ENCODE results near the gene CTIF. TPM values are rescaled to one million over a fixed set of nuclear protein-coding genes. Genes with fewer than 3 reads are reported as not detected.

CTIF gene
- total RNA-seq, 1 donor from 2014 or later = 14.0 TPM

DNA sequence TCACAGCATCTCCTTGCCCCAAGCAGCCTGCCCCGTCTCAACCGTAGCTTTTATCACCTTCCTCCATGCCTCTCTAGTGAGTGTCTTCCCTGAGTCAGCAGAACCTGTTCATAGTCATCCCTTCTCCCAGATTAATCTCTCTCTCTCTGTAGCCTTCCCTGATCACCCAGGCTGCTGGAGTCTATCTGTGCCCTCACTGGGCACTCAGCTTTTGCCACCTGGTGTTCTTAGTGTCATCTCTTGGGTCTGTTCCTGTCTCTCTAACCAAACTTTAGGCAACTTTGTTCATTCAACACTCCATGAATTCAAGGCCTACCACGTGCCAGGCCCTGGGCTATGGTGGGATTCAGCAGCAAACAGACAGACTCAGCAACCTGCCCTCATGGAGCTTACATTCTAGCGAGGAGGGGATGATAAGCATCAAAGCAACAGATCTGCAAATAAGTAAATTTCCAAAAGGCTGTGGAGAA is 252.8 kb downstream of the CTIF start:
- ATAC-seq = peak; percentile 28

DNA sequence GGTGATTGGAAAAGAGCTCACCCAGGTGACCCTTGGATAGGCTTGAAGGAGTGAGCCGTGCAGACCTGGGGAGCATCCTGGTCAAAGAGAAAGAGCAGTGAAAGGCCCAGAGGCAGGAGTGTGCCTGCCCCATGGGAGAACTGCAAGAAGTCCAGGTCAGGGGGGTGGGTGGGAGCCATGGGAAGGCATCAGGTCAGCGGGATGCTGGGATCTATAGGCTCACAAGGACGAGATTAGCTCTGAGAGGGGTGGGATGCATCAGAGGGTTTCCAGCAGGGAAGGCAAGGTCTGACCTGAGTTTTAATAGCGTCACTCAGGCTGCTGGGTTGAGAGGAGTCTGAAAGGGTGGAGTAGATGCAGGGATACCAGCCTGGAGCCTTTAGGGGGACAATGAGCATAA is 253.3 kb downstream of the CTIF start:
- no peak for ATAC-seq

DNA sequence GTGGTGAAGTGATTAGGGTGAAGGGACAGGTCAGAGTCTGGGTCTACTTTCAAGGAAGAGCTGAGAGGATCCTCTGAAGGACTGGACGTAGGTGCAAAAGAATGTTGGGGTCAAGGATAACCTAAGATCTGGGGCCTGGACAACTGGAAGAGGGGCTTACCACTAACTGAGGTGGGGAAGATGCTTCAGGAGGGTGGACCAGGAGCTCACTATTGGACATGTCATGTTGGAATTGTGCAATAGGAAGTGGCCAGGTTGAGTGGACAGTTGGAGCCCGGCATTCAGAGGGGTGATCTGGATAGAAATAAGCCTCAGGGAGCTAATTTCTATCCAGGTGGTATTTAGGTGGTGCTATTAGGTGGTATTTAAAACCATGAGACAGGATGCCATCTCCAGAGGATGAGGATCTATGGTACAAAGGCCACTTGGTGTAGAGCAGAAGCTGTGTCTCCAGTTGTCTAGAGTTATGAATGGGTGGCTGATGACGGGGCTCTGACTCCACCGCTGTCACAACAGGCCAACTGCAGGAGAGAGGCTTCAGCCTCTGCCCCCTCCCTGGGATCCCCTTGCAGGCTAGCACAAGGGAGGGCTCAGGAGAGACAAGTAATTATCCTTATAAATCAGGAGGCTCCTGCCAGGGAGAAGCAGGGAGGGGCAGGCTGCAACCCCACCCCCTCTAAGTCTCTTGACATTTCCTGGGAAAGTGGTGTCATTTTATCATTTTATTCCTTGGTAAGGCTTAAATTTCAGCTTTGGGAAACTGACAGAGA is 254.0 kb downstream of the CTIF start:
- ATAC-seq = no peak

DNA sequence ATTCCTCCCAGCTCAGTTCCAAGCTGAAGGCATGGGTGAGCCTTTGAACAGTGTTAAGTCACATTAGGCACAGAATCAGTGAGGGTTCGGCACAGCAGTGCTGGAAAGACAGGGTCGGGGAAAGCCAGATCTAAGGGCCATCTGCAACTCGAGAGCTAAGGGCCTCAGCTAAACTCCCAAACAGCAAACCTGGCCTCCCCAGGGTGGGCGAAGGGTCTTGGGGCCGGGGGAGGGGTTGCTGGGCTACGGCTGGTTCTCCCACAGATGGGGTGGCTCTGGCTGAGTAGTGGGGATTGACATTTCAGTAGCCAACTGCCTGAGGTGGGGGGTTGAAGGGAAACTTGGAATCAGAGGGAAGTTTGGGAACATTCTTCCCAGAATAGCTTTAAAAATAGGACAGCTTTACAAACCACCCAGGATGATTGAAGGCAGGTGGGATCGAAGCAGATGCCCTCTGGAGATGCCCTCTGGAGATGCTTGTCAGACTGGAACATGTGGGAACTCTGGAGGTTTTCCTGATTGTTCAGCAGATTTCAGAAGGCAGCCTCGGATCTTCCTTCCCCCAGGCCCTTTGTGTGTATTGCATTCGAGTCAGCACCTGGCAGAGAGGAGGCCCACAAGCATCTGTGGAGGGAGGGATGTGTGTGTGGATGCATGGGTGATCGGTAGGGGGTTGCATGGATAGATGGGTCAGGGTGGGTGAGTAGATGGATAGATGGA is 255.6 kb downstream of the CTIF start:
- no peak for ATAC-seq

DNA sequence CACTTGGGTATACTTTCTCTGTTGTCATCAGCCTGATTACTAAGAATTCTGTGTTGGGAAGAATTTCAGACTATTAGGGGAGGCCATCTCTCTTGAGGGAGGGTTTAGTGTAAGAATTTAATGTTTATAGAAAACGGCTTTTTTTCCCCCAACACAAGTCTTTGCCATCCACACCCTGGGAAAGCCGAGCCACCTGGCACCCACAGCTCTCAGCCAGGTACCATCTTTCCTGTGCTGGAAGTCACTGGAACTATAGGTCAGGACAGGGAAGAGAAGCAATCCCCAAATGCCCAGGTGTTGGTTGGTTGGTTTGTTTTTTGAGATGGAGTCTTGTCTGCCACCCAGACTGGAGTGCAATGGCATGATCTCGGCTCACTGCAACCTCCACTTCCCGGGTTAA is 256.9 kb downstream of the CTIF start:
- ATAC-seq = no peak

DNA sequence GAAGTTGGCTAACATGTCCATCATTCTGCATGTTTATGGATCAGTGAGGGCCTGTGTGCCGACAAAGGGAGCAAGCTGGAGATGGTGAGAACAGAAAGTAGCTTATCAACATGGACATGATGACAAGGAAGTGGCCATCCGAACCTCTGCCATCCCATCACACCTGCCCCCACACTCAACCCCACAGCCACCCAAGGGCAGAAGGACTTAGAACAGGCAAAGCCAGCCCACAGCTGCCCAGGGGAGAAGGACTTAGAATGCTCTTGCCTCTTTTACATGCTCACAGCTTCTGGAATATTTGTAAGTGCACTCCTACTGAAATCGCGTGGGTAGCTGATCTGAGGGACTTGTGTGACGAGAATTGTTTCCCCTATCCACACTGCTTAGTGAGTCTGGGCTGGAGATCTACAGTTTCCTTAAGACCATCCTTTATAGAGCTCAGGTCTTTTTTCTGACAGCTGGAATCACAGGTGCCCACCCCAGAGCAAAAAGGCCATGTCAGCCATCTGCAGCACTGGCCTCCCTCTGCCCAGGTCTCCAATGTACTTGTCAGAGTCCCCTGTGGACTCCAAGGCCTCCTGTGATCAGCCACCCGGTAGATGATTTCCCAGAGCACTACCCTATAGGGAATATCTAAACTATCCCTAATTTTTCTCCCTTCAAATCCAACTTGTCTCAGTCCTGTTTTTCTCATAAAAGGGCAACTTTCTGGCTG is 257.8 kb downstream of the CTIF start:
- no peak for ATAC-seq

DNA sequence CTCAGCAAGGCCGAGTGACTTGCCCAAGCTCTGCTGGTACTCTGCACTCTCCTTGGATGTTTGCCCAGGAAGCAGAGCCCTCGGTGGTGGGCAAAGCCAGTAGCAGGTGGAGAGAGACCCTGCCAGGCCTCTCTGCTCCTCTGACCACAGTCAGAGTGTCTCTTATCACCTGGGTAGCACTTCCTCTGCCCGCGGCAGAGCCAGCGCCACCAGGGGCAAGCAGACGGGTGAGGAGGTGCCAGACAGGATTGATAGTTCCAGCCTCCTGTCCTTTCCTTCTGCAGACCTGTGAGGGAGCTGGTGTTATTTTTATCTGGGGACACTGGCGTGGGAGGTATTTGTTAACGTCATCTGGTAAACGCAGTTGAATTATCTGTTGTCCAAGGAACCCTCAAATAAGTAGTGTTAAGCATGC is 259.0 kb downstream of the CTIF start:
- no peak for ATAC-seq

DNA sequence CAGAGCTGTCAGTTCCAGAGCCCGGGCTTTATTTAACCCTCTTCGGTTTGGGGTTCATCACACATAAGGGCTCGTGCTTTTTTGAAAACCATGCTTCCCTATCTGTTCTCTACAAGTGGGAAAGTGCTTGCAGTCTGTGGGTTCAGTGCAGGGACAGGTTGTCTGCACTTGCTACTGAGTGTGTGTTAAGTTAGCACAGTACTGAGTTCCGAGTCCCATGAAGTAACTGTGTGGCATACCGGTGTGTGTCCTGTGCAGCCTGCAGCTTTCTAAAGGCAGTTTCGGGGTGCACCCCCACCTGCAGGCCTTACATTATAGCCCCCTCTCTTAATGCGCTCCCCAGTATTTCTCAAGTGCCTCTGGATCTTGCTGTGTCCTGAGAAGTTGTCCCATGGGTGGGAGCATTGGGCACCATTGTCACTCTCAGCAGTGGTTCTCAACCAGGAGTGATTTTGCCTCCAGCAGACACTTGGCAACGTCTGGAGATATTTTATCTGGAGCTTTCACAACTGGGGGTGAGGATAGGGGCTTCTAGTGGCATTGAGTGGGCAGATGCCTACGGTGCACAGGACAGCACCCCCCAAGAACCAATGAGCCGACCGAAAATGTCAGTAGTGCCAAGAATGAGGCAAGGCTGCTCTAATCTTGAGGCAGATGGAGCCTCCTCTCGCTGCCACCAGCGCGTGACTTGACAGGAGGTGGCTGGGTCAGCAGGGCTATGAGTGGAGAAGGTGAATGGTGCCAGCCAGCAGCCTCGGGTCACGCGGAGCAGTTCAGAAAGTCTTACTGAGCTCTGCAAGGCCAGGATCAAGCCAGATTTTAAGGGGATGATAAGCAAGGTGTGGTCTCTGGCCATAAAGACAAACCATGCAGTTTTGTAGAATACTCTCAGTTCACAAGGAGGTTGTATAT is 259.8 kb downstream of the CTIF start:
- ATAC-seq = no peak

DNA sequence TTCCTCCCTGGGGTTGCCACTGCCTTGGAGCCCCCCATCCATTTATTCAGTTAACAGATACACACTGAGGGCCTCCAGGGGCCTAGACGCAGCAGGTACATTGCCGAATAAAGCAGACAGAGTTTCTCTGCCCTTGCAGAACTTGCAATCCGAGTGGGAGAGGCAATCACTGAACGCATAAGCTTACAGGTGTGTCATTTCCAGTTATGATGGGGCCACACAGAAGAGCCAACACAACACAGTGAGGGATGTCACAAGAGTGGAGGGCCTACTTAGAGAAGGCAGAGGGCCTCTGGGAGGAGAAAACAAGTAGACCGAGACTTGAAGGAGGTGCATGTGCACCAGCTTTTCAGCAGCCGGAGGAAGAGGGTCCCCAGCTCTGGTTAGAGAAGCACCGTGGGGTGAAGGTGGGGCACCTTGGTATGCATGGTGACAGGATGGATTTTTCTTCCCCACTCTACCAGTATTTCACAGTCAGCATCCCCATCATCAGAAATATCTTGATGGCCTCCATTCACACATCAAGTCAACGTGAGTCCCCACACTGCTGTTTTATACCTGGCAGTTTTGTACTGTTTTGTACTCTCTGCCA is 261.0 kb downstream of the CTIF start:
- ATAC-seq = no peak

DNA sequence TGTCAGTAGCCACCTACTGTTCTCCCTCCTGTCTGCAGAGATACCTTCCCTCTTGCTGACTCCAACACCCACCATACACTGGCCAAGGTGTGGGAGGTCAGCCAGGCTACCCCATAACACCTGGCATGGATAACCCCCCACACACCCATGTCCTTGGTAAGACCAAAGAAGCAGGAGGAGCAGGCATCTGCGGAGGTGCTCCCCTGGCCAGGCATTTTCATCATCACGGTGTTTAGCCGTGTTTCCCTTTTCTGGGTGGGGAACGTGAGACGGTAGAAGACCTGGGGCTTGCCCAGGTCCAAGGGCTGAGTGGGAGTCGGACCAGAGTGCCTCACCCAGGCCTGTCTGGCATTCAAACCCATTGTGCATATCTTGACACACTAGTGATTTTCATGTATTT is 261.6 kb downstream of the CTIF start:
- no peak for ATAC-seq

DNA sequence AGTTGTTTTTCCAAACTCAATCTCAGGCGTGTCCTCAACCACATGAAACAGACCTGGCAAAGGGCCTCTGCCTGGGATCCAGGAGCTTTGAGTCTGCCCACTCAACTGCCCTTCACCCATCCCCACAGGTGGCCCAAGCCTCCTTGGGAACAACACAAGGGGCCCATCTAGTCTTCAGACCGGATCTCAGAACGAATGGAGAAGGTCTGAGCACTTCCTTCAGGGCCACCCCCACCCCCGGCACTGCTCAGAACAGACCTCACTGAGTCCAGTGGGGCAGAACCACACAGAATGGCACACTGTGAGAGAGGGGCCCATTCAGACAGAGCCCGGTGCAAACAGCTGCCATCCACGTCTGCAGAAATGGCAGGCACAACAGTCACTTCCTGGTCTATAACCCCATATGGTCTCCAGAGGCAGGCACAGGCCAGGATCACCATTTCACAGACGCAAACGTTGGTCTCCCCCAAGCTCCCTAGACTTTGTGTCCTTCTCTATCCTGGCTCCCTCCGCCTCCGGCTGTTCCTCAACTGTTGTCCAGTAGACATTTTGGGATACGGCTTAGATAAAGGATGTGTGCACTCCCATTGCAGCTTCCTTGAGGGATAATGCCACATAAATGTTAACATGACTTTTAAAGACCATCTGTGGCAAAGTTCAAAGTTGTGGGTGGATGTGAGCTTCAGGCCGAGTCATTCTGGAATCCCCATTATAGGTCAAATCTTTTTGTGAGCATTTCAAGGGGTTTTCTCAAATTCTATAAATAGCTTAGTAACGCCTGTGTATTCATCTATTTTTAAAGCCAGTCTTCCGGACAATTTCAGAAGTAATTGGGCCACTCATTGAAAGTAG is 262.3 kb downstream of the CTIF start:
- ATAC-seq = no peak

DNA sequence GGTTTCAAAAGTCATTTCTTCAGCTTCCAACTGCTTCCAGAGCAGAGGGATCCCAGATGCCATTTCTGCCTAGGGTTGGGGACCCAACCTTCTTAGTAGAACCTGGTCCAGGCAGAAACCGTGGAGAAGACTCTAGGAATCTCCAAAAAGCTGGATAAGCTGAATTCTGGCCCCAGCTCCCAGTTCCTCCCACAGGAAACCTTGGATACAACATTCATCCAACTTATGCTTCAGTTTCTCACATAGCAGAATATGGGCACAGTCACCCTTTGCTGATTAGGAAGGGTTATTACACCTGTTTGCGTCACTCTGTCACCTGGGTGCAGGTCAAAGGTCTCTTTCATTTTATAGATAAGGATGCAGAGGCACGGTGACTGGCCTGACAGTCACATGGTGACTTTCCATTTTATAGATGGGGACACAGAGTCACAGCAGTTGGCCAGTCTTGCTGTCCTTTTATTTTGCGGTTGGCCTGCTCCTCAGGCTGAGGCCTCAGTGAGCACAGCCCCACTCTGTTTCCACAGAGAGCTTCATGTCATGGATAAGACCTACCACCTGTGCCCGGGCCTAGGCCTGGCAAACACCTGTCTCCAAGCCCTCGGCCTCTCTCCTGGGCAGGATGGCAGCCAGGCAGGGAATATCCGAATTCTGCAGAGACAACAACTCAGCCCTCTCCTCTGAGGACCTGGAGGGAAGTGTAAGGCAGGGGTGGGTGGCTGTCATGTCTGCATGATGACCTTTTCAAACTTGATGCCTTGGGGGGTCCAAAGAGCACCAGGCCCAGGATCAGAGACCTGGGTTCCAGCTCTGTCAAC is 263.1 kb downstream of the CTIF start:
- ATAC-seq = no peak

DNA sequence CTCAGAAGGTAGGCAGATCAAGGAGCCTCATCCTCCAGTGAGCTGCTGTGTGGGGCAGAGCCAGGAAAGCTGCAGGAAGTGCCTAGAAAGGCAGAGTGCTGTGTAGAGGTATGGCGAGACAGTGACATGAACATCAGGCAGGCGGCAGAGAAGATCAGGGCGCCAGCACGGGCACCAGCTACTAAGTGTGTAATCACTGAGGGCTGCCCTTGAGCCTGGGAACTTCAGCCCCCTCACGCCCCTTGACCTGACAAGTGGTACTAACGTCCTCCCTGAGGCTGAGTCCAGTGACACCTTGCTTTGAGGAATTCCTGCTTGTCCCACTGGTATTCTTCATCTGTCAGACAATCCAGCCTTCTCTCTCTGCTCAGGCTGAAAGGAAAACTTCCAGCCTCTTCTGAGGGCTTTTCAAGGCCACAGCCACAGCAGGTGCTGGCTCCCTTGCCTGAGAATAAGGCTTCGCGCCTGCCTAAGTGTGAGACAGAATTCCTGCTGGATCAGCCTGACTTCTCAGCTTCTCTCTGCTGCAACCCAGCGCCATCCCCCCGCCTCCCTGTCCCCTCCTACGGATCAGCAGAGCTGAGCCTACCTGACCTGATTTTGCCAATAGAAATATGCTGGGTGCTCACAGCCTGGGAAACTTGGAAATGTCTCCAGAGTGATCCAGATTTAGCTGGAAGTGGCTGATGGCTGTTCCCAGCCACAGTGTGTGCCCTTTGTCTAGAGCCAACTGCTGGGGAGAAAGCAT is 263.9 kb downstream of the CTIF start:
- ATAC-seq = no peak

DNA sequence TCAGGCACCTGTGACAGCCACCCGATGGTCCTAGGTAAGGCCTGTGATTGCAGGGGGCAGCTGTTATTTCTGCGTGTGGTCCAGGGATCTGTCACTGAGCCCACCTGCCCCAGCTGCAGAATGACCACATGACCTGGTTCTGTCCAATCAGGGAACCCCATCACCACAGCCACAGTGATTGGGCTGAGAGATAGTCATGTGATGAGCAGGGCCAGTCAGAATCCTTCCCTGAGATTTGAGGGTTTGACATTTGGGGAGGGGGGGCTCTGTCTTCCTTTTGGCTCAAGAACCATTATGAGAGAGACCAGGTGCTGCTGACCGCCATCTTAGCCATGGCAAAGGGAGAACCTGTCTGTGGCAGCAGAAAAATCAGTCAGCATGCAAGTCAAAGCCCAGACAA is 264.7 kb downstream of the CTIF start:
- ATAC-seq = no peak

DNA sequence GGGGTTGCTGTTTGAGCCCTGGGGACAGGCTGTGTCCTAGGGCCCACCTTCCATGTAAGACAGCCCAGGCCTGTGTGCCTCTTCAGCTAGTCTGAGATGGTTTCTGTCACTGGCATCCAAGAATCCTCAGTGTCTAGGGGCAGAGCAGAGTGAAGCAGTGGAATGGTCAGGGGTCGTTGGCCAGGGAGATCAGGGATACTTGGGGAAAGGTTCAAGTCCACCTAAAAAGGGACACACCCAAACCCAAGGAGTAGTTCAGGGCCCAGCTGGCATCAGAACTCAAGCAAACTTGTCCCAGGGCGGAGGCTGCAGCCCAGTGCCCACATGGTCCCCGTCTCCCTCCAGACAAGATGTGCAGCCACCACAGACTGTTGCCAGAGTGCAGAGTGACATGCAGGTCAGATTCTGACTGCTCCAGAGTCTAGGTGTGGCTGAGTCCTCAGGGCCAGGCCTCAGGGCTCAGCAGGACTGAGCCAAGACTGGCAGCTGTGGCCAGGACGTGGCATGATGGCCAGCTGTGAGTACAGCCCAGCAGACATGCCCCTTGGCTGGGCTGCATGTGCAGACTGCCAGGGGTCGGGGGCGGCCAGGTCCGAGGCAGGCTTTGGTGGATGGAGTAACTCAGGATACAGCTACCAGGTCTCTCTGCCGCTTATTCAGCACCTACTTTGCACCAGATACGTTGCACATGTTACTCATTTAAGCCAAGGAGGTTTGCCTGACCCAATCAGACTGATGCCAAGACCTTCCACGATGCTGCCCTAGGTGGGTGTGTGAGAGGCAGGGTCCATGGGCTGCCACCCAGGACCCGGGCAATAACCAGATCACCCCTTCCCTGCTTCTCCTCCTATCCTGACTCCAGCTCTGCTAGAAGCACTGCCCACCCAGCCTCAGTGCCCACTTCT is 265.4 kb downstream of the CTIF start:
- peak; percentile 10 for ATAC-seq

DNA sequence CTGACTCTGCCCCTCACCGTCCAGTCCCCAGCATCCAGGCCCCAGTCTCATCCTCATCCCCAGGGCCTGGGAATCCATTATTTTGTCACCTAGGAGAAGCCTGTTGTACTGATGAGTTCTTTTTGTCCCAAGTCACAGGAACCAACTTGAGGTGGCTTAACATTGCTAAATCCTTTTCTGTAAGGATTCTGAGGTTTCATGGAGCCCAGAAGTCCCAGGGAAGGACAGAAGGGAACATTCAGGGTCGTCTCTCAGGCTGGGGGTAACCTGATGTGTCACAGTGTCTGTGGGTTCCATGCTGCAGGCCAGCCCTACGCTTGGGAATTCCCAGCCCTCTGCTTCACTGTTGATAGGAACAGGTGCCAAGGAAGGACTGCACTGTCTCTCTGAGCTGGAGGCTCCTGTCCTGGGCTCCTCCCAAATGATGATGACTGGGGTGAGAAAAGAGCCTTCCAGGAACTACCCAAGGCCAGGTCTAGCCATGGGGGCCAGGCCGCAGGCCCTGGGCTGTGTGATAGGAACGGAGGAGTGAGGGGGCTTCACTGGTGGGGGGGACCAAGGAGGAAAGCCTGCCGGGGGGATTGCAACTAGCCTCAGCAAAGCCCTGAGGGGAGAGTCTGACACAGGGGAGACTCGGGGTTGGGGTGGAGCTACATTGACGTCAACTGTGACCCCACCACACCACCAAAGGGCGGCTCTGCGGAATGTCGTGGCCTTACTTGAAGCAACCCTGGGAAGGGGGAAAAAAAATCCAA is 266.2 kb downstream of the CTIF start:
- ATAC-seq = no peak

DNA sequence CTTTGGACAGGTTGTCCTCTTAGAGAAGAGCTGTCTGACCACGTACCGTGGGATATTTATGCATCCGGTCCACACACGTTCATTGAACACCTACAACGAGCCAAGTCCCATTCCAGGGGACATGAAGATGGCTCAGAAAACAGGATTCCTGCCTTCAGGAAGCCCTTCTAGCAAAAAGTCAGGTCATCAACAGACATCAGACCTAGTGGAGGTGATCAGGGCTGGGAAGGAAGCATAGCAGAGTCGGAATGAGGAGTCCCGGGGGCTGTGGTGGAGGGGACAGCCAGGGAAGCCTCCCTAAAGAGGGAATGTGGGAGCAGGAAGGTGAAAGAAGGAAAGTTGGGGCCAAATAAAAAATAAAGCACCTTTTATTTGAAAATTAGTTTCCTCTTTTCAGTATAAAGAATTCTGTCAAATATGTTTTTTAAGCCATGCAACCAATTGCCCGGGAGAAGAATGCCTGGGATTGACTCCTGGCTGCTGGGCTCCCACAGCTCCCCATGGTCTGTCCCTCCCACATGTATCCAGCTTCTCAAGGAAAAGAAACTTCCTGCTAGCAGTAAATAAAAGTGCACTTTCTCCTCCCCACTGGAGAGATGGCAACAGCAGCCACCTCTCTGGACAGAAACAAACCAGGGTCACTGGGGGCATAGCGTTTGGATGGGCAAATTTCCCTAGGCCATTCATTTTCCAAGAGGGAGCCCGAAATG is 267.1 kb downstream of the CTIF start:
- no peak for ATAC-seq
